Suprapubic skin (tissue), 4 donors: ENCODE data around the gene ELMO1. TPM values are rescaled to one million over a fixed set of nuclear protein-coding genes. Genes with fewer than 3 reads are reported as not detected.

ENCODE experiments used
- DNase-seq, 2 donors: peaks; one replicate each; pipeline ENCODE4 v3.0.0-alpha.2; 2019; ENCODE audit warnings: low spot score in 2 of 2
- H3K27ac ChIP-seq: fragments of 200-600 bp; sonication (generic); one replicate; pipeline ENCODE4 v1.5.1; 2019
- H3K27me3 ChIP-seq: fragments of 200-600 bp; sonication (generic); one replicate; pipeline ENCODE4 v1.5.1; 2019
- H3K36me3 ChIP-seq: fragments of 200-600 bp; sonication (generic); one replicate; pipeline ENCODE4 v1.5.1; 2019
- H3K4me1 ChIP-seq: fragments of 200-600 bp; sonication (generic); one replicate; pipeline ENCODE4 v1.5.1; 2019
- H3K4me3 ChIP-seq: fragments of 200-600 bp; sonication (generic); one replicate; pipeline ENCODE4 v1.5.1; 2019; ENCODE audit warnings: mild to moderate bottlenecking
- H3K9me3 ChIP-seq: fragments of 200-600 bp; sonication (generic); one replicate; pipeline ENCODE4 v1.5.1; 2019
- CTCF ChIP-seq, 2 donors: fragments of 200-600 bp in 1 of 2; fragments of 450-650 bp in 1 of 2; sonication (generic) in 1 of 2; IDR thresholded peaks; one replicate each; pipeline ENCODE4 v1.5.1; 2016 to 2019; ENCODE audit warnings: antibody characterized with exemption in 2 of 2, mild to moderate bottlenecking in 1 of 2, moderate library complexity in 1 of 2
- EP300 ChIP-seq: sonication (generic); formaldehyde crosslinking; IDR thresholded peaks from one replicate; pipeline ENCODE4 v1.6.1; 2017; ENCODE audit warnings: antibody characterized with exemption
- POLR2A ChIP-seq, 2 donors: fragments of 450-650 bp; IDR thresholded peaks; one replicate each; pipeline ENCODE4 v1.6.1; 2017; ENCODE audit warnings: antibody characterized with exemption in 2 of 2, mild to moderate bottlenecking in 2 of 2, moderate library complexity in 2 of 2
- POLR2AphosphoS5 ChIP-seq, 3 donors: sonication (generic); formaldehyde crosslinking; IDR thresholded peaks; one replicate each; pipeline ENCODE4 v1.6.1; 2017; ENCODE audit warnings: antibody characterized with exemption in 3 of 3
- WGBS: methylation state at CpG from one replicate; pipeline ENCODE4 v1.1.5; 2018; 5-methylcytosine and 5-hydroxymethylcytosine counted together
- total RNA-seq, 4 donors: library from RNA; depleted of rRNA; stranded (reverse); fragments of >200 nt; gene quantifications; one replicate each; pipeline ENCODE4 v1.1.0, GENCODE V29; 2016

ELMO1 gene
- total RNA-seq, 4 donors from 2014 or later = 9.8 to 49.6 (median 22.2) TPM

DNA sequence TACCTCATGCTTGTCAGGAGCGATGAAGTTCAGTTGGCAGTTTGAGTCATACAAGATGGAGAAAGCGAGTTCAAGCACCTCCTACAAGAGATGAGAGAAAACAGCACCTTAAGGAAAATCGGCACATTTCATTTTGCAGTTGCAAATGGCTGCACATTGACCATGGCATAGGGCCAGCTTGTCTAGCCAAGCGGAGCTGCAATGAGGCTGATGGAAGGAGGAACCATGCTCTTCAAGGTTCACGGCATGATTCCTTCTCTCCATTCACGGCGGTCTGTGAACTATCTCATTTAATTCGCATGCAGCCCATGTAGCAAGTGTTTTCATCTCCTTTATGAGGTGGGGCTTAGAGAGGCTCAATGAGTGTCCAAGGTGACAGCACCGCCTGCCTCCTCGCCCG, 587.0 kb downstream of the ELMO1 start:
- Histone ChIP-seq H3K4me1 (no peaks in the 10 kb centered on the region), H3K36me3 (peaks cover 14% of the 10 kb centered on the region), H3K27me3 (no peaks in the 10 kb centered on the region), H3K27ac (no peak overlapping the region), H3K4me3 (no peak overlapping the region), H3K9me3 (no peaks in the 10 kb centered on the region)
- DNase-seq = no peak
- WGBS = 94% methylated on average over 11 of the region's 11 CpGs
- TF ChIP-seq CTCF (IDR thresholded peaks at IDR 0.05) (no peak), POLR2A (IDR thresholded peaks at IDR 0.05) (no peak), EP300 (no peak), POLR2AphosphoS5 (IDR thresholded peaks at IDR 0.05) (no peak)

DNA sequence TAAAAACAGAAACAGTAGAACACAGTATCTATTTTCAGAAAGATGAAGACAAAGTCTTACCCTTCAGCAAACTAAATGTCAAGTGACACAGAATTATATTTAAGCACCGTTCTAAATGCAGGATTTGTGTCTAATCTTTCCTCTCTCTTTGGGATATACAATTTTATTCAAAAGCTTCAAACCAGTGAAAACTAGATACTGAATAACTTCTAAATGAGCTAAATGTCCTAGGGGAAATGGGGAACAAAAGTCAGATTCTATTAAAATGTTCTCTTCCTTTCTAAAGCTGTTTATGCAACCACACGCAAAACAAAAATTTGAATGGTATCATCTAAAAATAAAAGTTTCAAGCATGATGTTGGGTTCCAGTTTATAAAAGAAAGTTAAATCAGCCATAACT, 588.0 kb downstream of the ELMO1 start:
- no peaks in the 10 kb centered on the region for H3K9me3 ChIP-seq
- no peak overlapping the region for H3K4me3 ChIP-seq
- no peak overlapping the region for H3K27ac ChIP-seq
- H3K36me3 ChIP-seq = peaks cover 16% of the 10 kb centered on the region
- no peaks in the 10 kb centered on the region for H3K4me1 ChIP-seq
- 75% methylated on average over 2 of the region's 2 CpGs for WGBS
- DNase-seq = no peak
- H3K27me3 ChIP-seq = no peaks in the 10 kb centered on the region
- TF ChIP-seq CTCF (IDR thresholded peaks at IDR 0.05) (no peak), POLR2A (IDR thresholded peaks at IDR 0.05) (no peak), POLR2AphosphoS5 (IDR thresholded peaks at IDR 0.05) (no peak)

DNA sequence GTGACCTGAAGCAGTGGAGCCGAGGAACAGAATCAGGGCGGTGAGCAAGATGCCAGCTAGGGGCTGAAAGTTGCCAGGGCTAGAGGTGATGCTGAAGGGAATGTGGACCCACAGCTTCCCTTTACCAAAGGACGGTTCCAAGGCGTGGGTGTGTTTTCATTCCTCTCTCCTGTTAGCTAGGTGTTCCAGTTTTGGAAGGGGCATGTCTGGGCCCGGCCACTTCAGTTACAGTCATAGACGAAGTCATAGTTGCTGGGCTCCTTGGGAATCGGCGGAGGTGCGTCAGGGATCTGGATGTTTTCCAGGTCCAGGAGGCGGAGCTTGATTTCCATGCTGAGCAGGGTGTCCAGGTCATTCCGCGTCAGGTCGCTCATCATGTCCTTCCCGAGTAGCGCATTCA, 593.3 kb downstream of the ELMO1 start:
- Histone ChIP-seq H3K27ac (peak overlapping the region; percentile 15), H3K4me1 (peaks cover 7% of the 10 kb centered on the region), H3K36me3 (peaks cover 21% of the 10 kb centered on the region), H3K9me3 (no peaks in the 10 kb centered on the region), H3K27me3 (no peaks in the 10 kb centered on the region), H3K4me3 (no peak overlapping the region)
- WGBS = 79% methylated on average over 15 of the region's 15 CpGs
- DNase-seq = peak in 1 of 2 donors; percentile 73
- TF ChIP-seq POLR2A (IDR thresholded peaks at IDR 0.05) (no peak), CTCF (IDR thresholded peaks at IDR 0.05) (no peak)

- 85% methylated on average over 9 of the region's 9 CpGs for WGBS
- peaks cover 20% of the 10 kb centered on the region for H3K36me3 ChIP-seq
- no peaks in the 10 kb centered on the region for H3K27me3 ChIP-seq
- peaks cover 7% of the 10 kb centered on the region for H3K4me1 ChIP-seq
- no peaks in the 10 kb centered on the region for H3K9me3 ChIP-seq
- TF ChIP-seq POLR2AphosphoS5 (IDR thresholded peaks at IDR 0.05) (no peak), EP300 (no peak), CTCF (IDR thresholded peaks at IDR 0.05) (no peak), POLR2A (IDR thresholded peaks at IDR 0.05) (no peak)
- DNase-seq = no peak
- no peak overlapping the region for H3K4me3 ChIP-seq
- H3K27ac ChIP-seq = peak overlapping the region; percentile 15
Observed at GRCh38 chr7:36854652-36855051, 594.0 kb downstream of the ELMO1 start.

- DNase-seq = no peak
- Histone ChIP-seq H3K4me3 (no peak overlapping the region), H3K4me1 (peaks cover 7% of the 10 kb centered on the region), H3K9me3 (no peaks in the 10 kb centered on the region), H3K27me3 (no peaks in the 10 kb centered on the region), H3K36me3 (peaks cover 15% of the 10 kb centered on the region), H3K27ac (no peak overlapping the region)
- TF ChIP-seq POLR2AphosphoS5 (IDR thresholded peaks at IDR 0.05) = no peak
- no peak for TF ChIP-seq CTCF (IDR thresholded peaks at IDR 0.05)
- TF ChIP-seq POLR2A (IDR thresholded peaks at IDR 0.05) = no peak
- TF ChIP-seq EP300 = no peak
- WGBS = 89% methylated on average over 1 of the region's 1 CpG
Observed at GRCh38 chr7:36852931-36853330, 595.7 kb downstream of the ELMO1 start.
